ENCODE data around the gene WFDC6.

The WFDC6 gene

GRCh38 chr20:45508068-45508886 lies 31.0 kb downstream of the WFDC6 start:
- Histone ChIP-seq H3K4me3 (IDR thresholded peaks at IDR 0.05; ENCODE audit: insufficient read depth, low read depth, low read length) (no peak overlapping the region), H3K9ac (peak overlapping the region; percentile 26; the same call in 1 of the 2 replicates), H3K4me2 (peak overlapping the region; percentile 67), H3K79me2 (ENCODE audit: insufficient read depth, low read depth) (no peaks in the 10 kb centered on the region), H2AFZ (ENCODE audit: low read depth) (peak overlapping the region; percentile 34; the same call in 1 of the 2 replicates), H3K27ac (peak overlapping the region; percentile 69), H3K4me1 (ENCODE audit: low read depth, poor library complexity, severe bottlenecking) (peaks cover 38% of the 10 kb centered on the region), H3K36me3 (ENCODE audit: insufficient read depth) (no peaks in the 10 kb centered on the region), H3K27me3 (ENCODE audit: insufficient read depth, low read depth) (no peaks in the 10 kb centered on the region), H4K20me1 (ENCODE audit: insufficient read depth) (no peaks in the 10 kb centered on the region)
- TF ChIP-seq CTCF (conservative IDR thresholded peaks at IDR 0.05; ENCODE audit: low read depth, low read length), result no peak

GRCh38 chr20:45507011-45507820 lies 32.1 kb downstream of the WFDC6 start:
- no peak overlapping the region for H3K4me3 ChIP-seq (IDR thresholded peaks at IDR 0.05; ENCODE audit: insufficient read depth, low read depth, low read length)
- H3K27ac ChIP-seq, result peak overlapping the region; percentile 69
- H3K27me3 ChIP-seq (ENCODE audit: insufficient read depth, low read depth), result no peaks in the 10 kb centered on the region

GRCh38 chr20:45506398-45506797 lies 32.9 kb downstream of the WFDC6 start:
- H3K4me2 ChIP-seq, result peak overlapping the region; percentile 67
- no peak overlapping the region for H3K4me3 ChIP-seq (IDR thresholded peaks at IDR 0.05; ENCODE audit: insufficient read depth, low read depth, low read length)
- no peaks in the 10 kb centered on the region for H3K27me3 ChIP-seq (ENCODE audit: insufficient read depth, low read depth)

More at GRCh38 chr20:45507011-45507820, 32.1 kb downstream of the WFDC6 start:
- Histone ChIP-seq H2AFZ (ENCODE audit: low read depth) (peak overlapping the region; percentile 34; the same call in 1 of the 2 replicates), H3K4me2 (peak overlapping the region; percentile 67), H3K9ac (peak overlapping the region; percentile 26), H3K79me2 (ENCODE audit: insufficient read depth, low read depth) (no peaks in the 10 kb centered on the region), H3K4me1 (ENCODE audit: low read depth, poor library complexity, severe bottlenecking) (peaks cover 38% of the 10 kb centered on the region), H4K20me1 (ENCODE audit: insufficient read depth) (no peaks in the 10 kb centered on the region), H3K36me3 (ENCODE audit: insufficient read depth) (no peaks in the 10 kb centered on the region)
- TF ChIP-seq CTCF (conservative IDR thresholded peaks at IDR 0.05; ENCODE audit: low read depth, low read length), result no peak

More at GRCh38 chr20:45506398-45506797, 32.9 kb downstream of the WFDC6 start:
- H3K27ac ChIP-seq, result peak overlapping the region; percentile 69
- H2AFZ ChIP-seq (ENCODE audit: low read depth), result no peak overlapping the region
- no peaks in the 10 kb centered on the region for H3K79me2 ChIP-seq (ENCODE audit: insufficient read depth, low read depth)
- TF ChIP-seq CTCF (conservative IDR thresholded peaks at IDR 0.05; ENCODE audit: low read depth, low read length), result no peak
- no peaks in the 10 kb centered on the region for H4K20me1 ChIP-seq (ENCODE audit: insufficient read depth)
- H3K9ac ChIP-seq, result no peak overlapping the region
- peaks cover 38% of the 10 kb centered on the region for H3K4me1 ChIP-seq (ENCODE audit: low read depth, poor library complexity, severe bottlenecking)
- no peaks in the 10 kb centered on the region for H3K36me3 ChIP-seq (ENCODE audit: insufficient read depth)
